Chondrocyte (in vitro differentiated cells): Measurements from ENCODE around the gene CRLF2. TPM values are rescaled to one million over a fixed set of nuclear protein-coding genes. Genes with fewer than 3 reads are reported as not detected.
A peak's percentile ranks its signal among the peaks of the same experiment; 100 is the strongest.
"Not testable (repeated sequence)": the region's sequence is repeated elsewhere in the genome, so short reads cannot be mapped to it uniquely, and the experiment has no call there.

ENCODE experiments used
- DNase-seq: peaks from one replicate; pipeline ENCODE4 v3.0.0; 2021; ENCODE audit warnings: mixed read lengths, low spot score
- H3K27ac Mint-ChIP-seq: one replicate; pipeline ENCODE4 v1.8.0; 2021; ENCODE audit warnings: mild to moderate bottlenecking, moderate library complexity, mixed read lengths; ENCODE audit not compliant: unreplicated experiment
- H3K27me3 Mint-ChIP-seq: 2 replicates; pipeline ENCODE4 v1.8.0; 2021; ENCODE audit warnings: low read depth, mixed read lengths
- H3K36me3 Mint-ChIP-seq: 2 replicates; pipeline ENCODE4 v1.8.0; 2021; ENCODE audit warnings: low read depth, mixed read lengths
- H3K4me1 Mint-ChIP-seq: 2 replicates; pipeline ENCODE4 v1.8.0; 2021; ENCODE audit warnings: low read depth, mild to moderate bottlenecking, mixed read lengths
- H3K4me3 Mint-ChIP-seq: one replicate; pipeline ENCODE4 v1.8.0; 2021; ENCODE audit warnings: mild to moderate bottlenecking, moderate library complexity, mixed read lengths; ENCODE audit not compliant: unreplicated experiment
- H3K9me3 Mint-ChIP-seq: 2 replicates; pipeline ENCODE4 v1.8.0; 2021; ENCODE audit warnings: low read depth, mixed read lengths
- CTCF ChIP-seq: fragments of 200-600 bp; sonication (generic); IDR thresholded peaks from 2 replicates; pipeline ENCODE4 v1.5.0; 2021; ENCODE audit warnings: antibody characterized with exemption, mild to moderate bottlenecking, moderate library complexity
- total RNA-seq: library from RNA; stranded (reverse); gene quantifications from 3 replicates; pipeline ENCODE4 v1.2.1, GENCODE V29; 2021

CRLF2 gene
- total RNA-seq, 1 donor from 2014 or later = not detected

DNA sequence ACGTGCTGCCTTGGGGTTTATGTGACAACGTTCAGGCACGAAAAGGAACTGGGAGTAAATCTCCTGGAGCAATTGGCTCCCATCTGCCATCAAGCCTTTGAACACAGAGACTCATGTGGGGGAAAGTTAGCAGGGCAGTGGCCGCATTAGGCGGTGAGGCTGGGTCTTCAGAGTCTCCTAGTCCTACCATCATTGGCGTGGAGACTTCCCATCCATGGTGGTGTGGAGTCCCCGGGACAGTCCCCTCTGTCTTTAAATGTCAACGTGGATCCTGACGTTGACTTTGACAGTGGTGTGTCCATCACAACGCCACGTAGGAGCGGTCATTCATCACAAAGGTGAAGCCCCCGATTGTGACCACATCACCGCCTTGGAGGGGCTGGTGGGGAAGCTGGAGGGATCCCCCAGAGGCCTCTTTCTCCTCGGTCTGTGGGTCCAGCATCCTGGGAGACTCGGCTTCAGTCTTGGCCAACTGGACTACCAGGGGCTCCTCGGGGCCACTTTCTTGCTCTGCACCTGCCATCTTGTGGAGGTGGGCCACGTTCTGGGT, 21.8 kb downstream of the CRLF2 start:
- DNase-seq = no peak
- H3K4me1 Mint-ChIP-seq = no peaks in the 10 kb centered on the region
- no peaks in the 10 kb centered on the region for H3K27me3 Mint-ChIP-seq
- no peak for TF ChIP-seq CTCF
- no peak overlapping the region for H3K27ac Mint-ChIP-seq
- no peak overlapping the region for H3K4me3 Mint-ChIP-seq
- H3K9me3 Mint-ChIP-seq = no peaks in the 10 kb centered on the region
- H3K36me3 Mint-ChIP-seq = no peaks in the 10 kb centered on the region

- no peak for TF ChIP-seq CTCF
- H3K36me3 Mint-ChIP-seq = no peaks in the 10 kb centered on the region
- no peak overlapping the region for H3K4me3 Mint-ChIP-seq
- peaks cover 2% of the 10 kb centered on the region for H3K27me3 Mint-ChIP-seq
- no peaks in the 10 kb centered on the region for H3K4me1 Mint-ChIP-seq
- H3K27ac Mint-ChIP-seq = no peak overlapping the region
- H3K9me3 Mint-ChIP-seq = no peaks in the 10 kb centered on the region
- no peak for DNase-seq
These were observed 26.9 kb downstream of the CRLF2 start for GRCh38 chrX:1185561-1185960.

GRCh38 chrX:1182211-1182610, 30.2 kb downstream of the CRLF2 start:
- no peaks in the 10 kb centered on the region for H3K36me3 Mint-ChIP-seq
- no peaks in the 10 kb centered on the region for H3K9me3 Mint-ChIP-seq
- peaks cover 2% of the 10 kb centered on the region for H3K27me3 Mint-ChIP-seq
- H3K4me3 Mint-ChIP-seq = no peak overlapping the region
- no peak overlapping the region for H3K27ac Mint-ChIP-seq
- H3K4me1 Mint-ChIP-seq = peaks cover 4% of the 10 kb centered on the region
- no peak for DNase-seq
- TF ChIP-seq CTCF = no peak

GRCh38 chrX:1181661-1182060, 30.8 kb downstream of the CRLF2 start:
- H3K27ac Mint-ChIP-seq, DNase-seq, H3K27me3 Mint-ChIP-seq, H3K4me3 Mint-ChIP-seq, H3K36me3 Mint-ChIP-seq, H3K4me1 Mint-ChIP-seq, H3K9me3 Mint-ChIP-seq: not testable (repeated sequence)

- Mint-ChIP-seq H3K27ac (no peak overlapping the region), H3K4me1 (peaks cover 4% of the 10 kb centered on the region), H3K36me3 (no peaks in the 10 kb centered on the region), H3K4me3 (no peak overlapping the region), H3K9me3 (no peaks in the 10 kb centered on the region), H3K27me3 (peaks cover 2% of the 10 kb centered on the region)
- DNase-seq = no peak
- TF ChIP-seq CTCF = no peak
These were observed 31.3 kb downstream of the CRLF2 start for GRCh38 chrX:1181170-1181569.

- Mint-ChIP-seq H3K27me3 (peaks cover 2% of the 10 kb centered on the region), H3K4me1 (peaks cover 4% of the 10 kb centered on the region), H3K9me3 (no peaks in the 10 kb centered on the region), H3K27ac (no peak overlapping the region), H3K4me3 (peak overlapping the region; percentile 29), H3K36me3 (no peaks in the 10 kb centered on the region)
- DNase-seq = no peak
- TF ChIP-seq CTCF = no peak
These were observed 33.8 kb downstream of the CRLF2 start for GRCh38 chrX:1178580-1179057.

DNA sequence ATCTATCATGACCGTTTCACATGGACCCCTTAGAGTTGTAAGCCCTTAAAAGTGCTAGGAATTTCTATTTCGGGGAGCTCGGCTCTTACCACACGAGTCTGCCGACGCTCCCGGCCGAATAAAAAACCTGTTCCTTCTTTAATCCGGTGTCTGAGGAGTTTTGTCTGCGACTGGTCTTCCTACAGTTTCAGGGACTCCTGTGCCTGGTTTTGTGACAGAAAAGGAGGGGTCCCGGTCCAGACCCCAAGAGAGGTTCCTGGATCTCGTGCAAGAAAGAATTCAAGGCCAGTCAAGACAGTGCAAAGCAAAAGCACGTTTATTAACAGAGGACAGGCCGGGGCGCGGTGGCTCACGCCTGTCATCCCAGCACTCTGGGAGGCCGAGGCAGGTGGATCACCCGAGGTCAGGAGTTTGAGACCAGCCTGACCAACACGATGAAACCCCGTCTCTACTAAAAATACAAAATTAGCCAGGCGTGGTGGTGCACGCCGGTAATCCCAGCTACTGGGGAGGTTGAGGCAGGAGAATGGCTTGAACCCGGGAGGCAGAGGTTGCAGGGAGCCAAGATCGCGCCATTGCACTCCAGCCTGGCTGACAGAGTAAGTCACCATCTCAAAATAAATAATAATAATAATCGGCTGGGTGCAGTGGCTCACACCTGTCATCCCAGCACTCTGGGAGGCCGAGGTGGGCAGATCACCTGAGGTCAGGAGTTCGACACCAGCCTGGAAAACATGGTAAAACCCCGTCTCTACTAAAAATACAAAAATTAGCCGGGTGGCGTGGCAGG, 35.7 kb downstream of the CRLF2 start:
- H3K4me1 Mint-ChIP-seq, DNase-seq, H3K27ac Mint-ChIP-seq, H3K4me3 Mint-ChIP-seq, H3K36me3 Mint-ChIP-seq, H3K9me3 Mint-ChIP-seq: not testable (repeated sequence)
- H3K27me3 Mint-ChIP-seq = peaks cover 18% of the 10 kb centered on the region
